NCI-H82 treated with DMSO at 0.1 percent for 48 hours (cell line): ENCODE measurements around the gene TANGO6.
"Not testable (repeated sequence)": the region's sequence is repeated elsewhere in the genome, so short reads cannot be mapped to it uniquely, and the experiment has no call there.

ENCODE experiments used
- DNase-seq: peaks from one replicate; lab custom pipeline; 2025; ENCODE audit not compliant: unreplicated experiment; lab: John Stamatoyannopoulos, UW

Gene TANGO6

DNA sequence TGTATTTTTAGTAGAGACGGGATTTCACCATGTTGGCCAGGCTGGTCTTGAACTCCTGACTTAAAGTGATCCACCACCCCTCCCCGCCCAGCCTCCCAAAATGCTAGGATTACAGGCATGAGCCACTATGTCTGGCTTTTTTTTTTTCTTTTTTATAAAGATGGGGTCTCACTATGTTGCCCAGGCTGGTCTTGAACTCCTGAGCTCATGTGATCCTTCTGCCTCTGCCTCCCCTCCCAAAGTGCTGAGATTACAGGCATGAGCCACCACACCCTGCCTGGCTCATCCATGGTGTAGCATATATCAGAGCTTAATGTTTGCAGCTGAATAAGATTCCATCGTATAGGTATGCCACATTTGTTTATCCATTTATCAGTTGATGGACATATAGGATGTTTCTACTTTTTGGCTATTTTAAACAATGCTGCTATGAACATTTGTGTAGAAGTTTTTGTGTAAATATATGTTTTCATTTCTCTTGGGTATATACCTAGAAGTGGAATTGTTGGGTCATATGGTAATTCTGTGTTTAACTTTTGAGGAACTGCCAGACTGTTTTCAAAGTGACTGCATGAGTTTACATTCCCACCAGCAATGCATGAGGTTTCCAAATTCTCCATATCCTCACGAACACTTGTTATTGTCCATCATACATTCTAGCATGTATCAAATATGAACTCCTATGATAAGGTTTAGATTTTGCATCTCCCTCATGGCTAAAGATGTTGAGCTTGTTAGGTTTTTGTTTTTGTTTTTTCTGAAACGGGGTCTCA lies 206.5 kb downstream of the TANGO6 start:
- DNase-seq, result no peak

DNA sequence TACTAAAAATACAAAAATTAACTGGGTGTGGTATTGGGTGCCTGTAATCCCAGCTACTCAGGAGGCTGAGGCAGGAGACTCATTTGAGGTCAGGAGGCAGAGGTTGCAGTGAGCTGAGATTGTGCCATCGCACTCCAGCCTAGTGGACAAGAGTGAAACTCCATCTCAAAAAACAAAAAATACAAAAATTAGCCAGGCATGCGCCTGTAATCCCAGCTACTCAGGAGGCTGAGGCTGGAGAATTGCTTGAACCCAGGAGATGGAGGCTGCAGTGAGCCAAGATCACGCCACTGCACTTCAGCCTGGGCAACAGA lies 208.1 kb downstream of the TANGO6 start:
- not testable (repeated sequence) for DNase-seq

DNA sequence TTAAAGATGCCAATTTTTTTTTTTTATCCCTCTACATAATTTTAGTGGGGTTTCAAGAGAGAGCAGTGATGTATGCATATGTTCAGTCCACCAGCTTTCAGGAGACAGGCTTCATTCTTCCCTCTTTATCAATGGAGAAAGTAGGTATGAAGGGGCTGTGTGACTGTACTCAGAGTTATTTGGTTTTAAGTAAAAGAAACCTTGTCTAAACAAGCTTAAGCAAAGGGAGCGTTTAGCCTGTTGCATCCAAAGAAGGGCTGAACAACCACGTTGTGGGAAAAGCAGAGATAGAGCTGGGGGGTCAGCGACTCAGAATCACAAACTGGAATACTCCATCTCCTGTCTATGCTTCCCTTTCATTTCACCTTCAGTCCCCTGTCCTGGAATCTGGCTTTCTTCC lies 211.7 kb downstream of the TANGO6 start:
- DNase-seq, result no peak

DNA sequence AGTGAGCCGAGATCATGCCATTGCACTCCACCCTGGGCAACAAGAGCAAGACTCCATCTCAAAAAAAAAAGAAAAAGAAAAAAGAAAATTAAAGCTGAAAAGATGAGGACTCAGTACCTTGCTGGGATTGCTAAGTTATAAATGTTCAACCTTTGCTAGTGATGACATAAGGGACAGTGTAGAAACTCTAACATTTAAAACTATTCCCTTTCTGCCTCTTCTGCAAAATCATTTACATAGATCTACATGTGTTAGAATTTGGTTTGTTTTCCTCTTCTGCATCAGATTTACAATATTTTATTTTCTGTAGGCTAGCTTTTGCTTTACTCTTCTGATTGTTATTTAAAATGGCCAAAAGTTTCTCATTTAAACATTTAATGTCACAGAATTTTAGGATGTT lies 212.6 kb downstream of the TANGO6 start:
- no peak for DNase-seq

DNA sequence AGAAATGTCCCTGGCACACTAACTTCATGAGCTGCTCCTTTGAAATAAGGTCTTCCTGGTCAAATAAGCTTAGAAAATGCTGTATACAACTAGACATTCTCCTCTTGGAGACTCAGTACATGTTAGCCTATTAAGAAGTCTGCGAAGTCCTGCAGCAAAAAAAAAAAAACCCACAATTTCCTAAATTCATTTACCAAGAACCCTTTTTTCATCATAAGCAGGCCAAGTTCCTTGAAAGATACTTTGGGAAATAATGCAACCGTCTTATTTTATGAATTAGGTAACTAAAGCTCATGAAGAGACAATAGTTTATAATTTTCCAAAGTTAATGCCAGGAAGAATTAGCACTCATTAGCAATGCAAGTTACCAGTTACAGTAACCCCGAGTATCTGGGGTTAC lies 213.1 kb downstream of the TANGO6 start:
- no peak for DNase-seq

DNA sequence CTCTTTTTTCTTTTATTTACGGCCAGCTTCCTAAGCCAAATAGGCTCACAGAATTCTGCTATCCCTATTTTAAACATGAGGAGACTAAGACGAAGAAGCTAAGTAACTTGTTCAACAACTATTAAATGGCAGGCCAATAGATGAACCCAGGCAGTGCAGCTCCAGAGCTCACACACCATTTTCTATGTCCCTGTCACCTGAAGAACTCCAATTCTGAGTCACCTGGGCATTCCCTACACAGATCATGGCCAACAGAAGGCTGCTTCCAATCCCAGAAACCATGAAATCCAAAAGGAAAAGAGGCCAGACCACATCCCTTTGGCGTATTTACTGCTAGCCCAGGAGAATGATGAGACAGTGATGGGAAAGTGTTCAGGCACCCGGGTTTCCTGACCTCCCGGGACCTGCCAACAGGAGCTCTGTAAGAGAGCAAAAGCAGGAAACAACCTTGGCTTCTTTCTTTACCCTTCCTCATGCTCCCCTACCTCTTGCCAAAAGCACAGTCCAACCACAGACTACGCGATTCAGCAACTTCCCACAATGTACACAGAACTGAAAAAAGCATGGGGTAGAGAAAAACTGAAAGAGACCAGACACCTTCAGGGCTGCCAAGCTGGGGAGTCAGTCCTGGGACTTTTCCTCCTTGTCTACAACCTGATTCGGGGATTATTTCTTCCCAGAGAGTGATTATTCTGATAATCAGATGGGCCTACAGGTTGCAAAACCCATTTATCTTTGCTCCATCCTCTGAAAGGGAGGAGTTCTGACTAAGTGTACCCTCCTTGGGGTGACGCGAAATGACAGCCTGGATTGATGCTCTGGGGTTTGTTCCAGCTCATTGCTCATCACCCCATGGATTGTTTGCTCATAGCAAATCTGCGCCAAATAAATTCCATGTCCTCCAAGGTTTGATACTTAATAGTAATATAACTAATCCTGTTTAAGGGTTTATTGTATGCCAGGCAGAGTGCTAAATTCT lies 214.4 kb downstream of the TANGO6 start:
- peak; percentile 46 for DNase-seq

DNA sequence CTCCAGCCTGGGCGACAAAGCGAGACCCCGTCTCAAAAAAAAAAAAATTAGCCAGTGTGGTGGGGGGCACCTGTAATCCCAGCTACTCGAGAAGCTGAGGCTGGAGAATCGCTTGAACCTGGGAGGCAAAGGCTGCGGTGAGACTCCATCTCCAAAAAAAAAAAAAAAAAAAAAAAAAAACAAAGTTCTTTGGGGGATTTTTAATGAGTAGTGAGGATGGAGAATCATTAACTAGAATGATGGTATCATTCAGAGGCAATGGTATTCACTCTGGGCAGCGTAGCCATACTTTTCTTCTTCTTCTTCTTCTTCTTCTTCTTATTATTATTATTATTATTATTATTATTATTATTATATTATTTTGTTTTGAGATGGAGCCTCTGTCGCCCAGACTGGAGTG lies 220.2 kb downstream of the TANGO6 start:
- not testable (repeated sequence) for DNase-seq

DNA sequence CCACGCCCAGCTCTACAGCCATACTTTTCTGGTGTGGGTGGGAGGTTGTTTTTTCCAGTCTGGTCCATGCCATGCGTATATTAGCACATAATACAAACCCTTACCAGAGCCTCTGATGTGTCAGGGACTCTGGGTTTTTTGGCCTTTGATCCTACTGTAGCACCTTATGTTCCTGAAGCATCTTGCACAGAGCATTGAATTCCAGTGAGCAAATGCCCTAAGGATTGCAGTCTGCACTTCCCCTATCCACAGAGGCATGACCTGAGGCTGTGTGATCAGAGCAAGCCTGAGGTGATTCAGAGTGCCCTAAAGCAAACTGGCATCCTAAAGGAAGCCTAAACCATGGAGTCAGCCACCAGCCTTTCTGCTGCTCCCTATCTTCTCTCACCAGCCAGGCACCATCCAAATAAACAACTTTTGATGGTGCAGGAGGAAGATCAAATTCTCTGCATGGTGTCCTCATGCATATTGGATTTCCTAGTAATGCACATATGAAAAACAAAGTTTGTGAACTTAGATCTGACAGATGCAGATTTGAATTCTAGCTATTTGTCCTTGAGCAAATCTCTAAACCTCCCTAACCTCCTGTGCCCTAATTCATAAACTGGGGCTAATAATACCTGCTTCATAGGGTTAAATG lies 220.9 kb downstream of the TANGO6 start:
- DNase-seq, result no peak

DNA sequence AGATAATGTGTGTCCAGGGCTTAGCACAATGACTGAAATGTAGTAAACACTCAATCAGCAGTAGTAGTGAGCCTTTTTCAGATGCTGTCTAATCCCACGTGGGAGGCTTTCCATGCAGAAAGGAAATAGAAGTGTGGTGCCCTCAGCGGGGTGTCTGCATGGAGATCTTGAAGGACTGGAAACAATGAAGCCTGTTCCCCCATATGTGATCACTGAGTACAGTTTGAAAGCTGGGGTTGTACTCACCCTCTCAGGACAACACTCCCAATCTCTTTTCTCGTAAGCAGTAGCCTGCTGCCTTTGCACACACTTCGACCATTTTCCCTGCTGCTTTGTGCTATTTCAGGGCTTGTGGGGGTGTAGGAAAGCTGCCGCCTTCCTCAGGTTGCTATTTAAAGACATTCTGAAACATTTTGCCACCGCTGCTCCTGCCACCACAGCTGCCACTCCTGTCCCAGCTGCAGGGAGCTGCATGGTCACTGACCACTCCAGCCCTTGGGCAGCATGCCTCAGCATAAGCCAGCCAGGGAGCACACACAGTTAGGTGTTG lies 221.5 kb downstream of the TANGO6 start:
- DNase-seq, result no peak

DNA sequence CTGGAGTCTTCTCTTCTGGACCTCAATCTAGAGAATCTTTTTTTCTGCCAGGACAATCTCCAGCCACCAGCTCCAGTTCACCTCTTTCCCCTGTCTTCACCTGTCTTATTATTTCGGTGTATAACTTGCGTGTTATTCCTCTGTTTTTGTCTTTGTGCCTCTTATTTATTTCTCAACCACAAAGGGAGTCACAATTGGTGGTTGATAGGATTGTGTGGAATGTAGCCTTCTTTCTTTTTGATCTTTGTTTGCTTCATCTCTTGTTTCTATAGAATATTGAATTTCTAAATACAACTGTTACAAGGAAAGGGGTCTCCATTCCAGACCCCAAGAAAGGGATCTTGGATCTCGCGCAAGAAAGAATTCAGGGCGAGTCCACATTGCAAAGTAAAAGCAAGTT lies 226.2 kb downstream of the TANGO6 start:
- DNase-seq, result no peak

DNA sequence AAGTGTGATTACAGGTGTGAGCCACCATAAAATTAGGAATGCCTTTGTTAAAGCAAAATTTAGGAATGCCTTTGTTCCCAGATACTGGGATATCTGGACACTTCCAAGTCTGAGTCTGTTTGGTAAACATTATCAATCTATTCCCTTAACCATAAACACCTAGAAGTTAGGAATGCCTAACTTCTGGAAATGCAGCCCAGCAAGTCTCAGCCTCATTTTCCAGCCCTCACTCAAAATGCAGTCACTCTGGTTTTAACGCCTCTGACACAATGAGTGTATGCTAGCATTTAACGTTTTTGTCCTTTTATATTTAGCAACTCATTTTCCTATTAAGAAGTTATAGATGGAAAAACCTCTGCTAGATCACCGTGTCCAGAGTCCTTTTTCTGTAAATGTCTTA lies 227.7 kb downstream of the TANGO6 start:
- no peak for DNase-seq

DNA sequence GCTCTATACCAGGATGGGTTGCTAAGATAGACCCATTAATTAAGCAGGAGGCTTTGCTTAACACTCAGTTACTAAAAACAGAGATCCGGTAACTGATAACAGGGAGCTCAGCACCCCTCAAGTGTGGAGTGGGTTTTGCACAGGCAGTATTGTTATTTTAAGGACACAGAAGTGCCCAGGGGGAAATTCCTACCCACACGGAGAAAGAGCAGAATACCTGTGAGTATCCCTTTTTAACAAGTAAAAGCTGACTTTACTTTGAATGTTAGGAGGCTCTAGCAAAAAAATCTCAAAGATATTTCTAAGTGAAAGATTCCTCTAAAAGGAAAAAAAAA lies 229.3 kb downstream of the TANGO6 start:
- DNase-seq, result no peak

DNA sequence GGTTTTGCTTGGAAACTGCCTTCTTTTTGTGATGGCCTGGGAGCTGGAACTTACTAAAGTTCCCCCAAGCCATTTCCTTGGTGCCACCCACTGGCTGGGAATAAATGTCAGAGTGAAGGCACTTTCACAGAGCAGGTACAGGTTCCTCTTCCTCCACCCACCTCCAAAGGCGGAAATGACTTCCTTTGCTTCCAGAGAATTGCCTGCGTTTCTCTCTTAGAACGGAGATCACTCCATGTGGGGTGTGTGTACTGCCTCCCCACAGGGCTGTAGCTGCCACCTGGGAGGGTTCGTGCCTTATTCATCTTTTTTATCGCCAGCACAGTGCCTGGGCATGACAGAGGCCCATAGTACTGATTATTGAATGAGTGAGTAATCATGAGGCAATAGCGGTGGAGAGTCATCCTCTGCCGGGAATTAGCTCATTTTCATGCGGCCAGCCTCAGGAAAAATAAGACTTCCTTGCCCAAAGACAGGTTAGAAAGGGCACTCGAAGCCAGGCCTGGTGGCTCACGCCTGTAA lies 229.9 kb downstream of the TANGO6 start:
- no peak for DNase-seq

DNA sequence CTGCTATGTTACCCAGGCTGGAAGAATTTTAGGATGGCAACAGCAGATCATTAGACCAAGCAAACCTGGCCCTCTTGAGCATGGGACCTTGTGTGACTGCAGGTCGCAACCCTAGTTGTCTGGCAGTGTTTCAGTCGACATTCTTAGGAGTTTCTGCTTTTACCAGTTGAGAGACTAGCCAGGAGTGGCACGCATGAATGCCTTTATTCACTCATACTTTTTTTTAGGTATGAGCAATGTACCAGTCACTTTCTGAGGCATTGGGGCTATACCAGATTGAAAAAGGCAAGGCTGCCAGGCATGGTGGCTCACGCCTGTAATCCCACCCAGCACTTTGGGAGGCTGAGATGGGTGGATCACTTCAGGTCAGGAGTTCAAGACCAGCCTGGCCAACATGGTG lies 233.9 kb downstream of the TANGO6 start:
- DNase-seq, result no peak

DNA sequence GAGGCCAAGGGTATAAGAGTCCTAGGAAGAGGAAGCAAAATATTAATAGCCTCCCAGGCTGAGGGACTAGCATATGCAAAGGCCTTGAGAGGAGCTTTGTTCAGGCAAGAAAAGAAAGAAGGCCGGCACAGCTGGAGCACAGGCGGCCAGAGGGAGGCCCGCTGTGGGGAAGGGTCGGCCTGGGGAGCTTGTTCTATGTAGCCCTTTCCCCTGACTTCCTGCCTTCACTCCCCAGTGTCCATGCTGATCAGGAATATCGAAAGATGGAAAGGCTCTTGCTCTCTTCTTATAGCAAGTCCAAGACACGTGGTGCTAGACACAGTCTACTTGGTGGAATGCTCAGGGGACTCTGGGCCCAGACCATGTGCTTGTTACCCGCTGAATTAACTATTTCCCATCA lies 234.7 kb downstream of the TANGO6 start:
- no peak for DNase-seq

DNA sequence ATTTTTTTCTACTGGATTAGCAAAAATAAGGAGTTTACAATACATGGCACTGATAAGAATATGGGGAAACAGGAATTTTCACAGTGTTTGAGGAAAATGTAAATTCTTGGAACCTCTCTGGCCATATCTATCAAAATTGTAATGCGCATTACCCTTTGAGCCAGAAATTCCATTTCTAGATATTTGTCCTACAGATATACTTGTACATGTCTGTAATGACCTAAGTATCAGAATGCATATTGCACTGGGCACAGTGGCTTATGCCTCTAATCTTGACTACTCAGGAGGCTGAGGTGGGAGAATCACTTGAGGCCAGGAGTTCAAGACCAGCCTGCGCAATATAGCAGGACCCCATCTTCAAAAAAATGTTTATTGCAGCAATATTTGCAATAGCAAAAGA lies 236.4 kb downstream of the TANGO6 start:
- no peak for DNase-seq

DNA sequence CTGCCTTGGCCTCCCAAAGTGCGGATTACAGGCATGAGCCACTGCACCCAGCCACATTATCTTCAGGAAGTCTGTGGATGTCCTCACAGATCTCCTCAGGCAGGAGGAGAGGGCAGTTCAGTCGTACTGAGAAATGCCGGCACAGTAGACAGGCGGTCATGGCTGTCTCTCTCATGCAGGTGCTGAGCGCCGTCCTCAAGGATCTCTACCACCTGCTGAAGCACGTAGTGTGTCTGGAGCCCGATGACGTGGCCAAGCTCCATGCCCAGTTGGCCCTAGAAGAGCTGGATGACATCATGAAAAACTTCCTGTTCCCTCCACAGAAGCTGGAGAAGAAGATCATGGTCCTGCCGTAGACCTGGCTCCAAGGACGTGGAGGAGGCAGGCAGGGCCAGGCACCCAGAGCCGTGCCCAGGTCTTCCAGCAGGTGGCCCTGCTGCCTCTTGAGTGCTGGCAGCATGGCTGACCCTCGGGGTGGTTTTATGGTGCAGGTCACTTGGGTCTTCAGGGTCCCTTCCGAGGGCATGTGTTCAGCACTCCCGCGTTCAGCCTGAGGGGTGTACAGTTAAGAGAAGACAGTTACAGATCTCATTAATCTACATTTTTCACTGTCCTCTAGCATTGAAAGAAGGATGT lies 240.1 kb downstream of the TANGO6 start:
- no peak for DNase-seq

DNA sequence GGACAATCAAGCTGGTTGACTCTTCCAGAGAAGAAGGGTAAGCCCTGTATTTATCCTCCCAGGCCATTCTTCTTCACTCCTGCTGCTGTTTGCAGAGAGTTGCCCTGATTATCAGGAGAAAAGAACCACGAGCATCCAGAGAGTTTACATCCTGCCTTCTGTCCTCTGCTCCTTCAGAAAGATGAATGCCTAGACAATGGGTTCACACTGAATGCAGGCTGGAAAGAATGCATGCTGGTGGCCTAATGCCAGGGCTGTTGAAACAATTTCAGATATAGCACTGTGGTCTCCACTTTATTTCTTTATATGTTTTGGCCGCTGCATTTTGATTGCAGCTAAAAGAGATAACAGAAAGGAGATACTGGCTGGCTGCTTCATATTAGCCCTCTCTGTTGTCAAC lies 241.0 kb downstream of the TANGO6 start:
- DNase-seq, result no peak

DNA sequence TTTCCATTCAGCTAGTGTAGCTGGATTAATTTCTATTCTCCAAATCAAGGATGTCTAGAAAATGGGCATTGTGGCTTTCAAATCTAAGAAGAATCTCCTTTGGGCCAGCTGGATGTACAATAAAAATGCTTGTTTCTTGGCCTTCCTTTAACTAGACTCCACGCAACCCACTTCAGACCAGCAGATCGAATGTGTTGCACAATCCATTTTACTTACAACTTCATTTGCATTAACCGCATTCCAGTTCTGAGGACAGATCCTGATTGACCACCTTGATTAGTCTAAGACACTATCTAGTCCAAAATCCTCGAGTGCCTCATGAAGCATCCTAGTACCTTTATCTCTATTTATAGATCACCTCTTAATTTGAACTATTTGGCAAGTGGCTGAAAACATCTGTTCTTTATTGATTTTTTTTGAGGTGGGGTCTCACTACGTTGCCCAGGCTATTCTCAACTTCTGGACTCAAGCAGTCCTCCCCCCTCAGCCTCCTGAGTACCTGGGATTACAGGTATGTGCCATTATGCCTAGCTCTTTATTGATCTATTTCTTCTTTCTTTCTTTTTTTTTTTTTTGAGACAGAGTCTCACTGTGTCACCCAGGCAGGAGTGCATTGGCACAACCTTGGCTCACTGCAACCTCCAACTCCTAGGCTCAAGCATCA lies 241.8 kb downstream of the TANGO6 start:
- DNase-seq, result no peak

DNA sequence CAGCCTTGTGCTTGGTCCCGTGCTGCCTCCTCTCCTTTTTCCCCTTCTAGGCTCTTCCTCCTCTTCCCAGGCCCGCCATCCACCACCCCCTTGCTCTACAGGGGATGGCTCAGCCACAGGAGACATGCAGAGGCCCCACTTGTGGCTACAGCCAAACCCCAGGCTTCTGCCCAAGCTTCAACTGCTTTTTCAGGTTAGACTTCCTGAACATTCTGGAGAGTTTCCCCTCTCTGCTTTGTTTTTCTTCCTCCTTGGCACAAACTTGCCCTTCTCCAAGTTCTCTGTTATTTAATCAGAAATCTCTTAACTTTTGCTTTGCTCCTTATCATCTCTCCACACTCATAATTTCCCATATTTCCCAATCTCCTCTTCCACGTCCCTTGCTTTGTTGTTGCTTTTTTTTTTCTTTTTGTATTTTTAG lies 243.8 kb downstream of the TANGO6 start:
- no peak for DNase-seq
